Endodermal cell (in vitro differentiated cells): ENCODE data around the gene ZBTB8B. TPM values are rescaled to one million over a fixed set of nuclear protein-coding genes. Genes with fewer than 3 reads are reported as not detected.
"Not testable (repeated sequence)": the region's sequence is repeated elsewhere in the genome, so short reads cannot be mapped to it uniquely, and the experiment has no call there.

Experiments used
- DNase-seq: peaks from one replicate; pipeline ENCODE4 v3.0.0-alpha.2; 2017
- H3K27ac ChIP-seq: 2 replicates; pipeline ENCODE4 v1.5.1; 2013; ENCODE audit warnings: mild to moderate bottlenecking, low read depth, low read length, moderate library complexity
- H3K27me3 ChIP-seq: 2 replicates; pipeline ENCODE4 v1.6.1; 2013; ENCODE audit warnings: mild to moderate bottlenecking, low read length, moderate library complexity; ENCODE audit not compliant: insufficient read depth, control insufficient read depth, poor library complexity, severe bottlenecking
- H3K36me3 ChIP-seq: 2 replicates; pipeline ENCODE4 v1.7.0; 2013; ENCODE audit warnings: mild to moderate bottlenecking, low read length, moderate library complexity; ENCODE audit not compliant: control insufficient read depth, insufficient read depth
- H3K4me1 ChIP-seq: one replicate; pipeline ENCODE4 v1.7.0; 2013; ENCODE audit warnings: low read length; ENCODE audit not compliant: control insufficient read depth, insufficient read depth
- H3K4me3 ChIP-seq: 2 replicates; pipeline ENCODE4 v1.5.1; 2013; ENCODE audit warnings: mild to moderate bottlenecking, low read length, moderate library complexity
- H3K9ac ChIP-seq: 2 replicates; pipeline ENCODE4 v1.6.1; 2013; ENCODE audit warnings: mild to moderate bottlenecking, low read length, moderate library complexity; ENCODE audit not compliant: poor library complexity, severe bottlenecking; ENCODE audit errors: extremely low read depth
- H3K9me3 ChIP-seq: 2 replicates; pipeline ENCODE4 v1.6.1; 2013; ENCODE audit warnings: mild to moderate bottlenecking, low read length, moderate library complexity; ENCODE audit not compliant: control insufficient read depth
- H3K27ac Mint-ChIP-seq: 2 replicates; pipeline ENCODE4 v1.8.0; 2020; ENCODE audit warnings: mixed read lengths
- H3K27me3 Mint-ChIP-seq: 2 replicates; pipeline ENCODE4 v1.8.0; 2021; ENCODE audit warnings: mild to moderate bottlenecking, mixed read lengths; ENCODE audit not compliant: insufficient read depth
- H3K36me3 Mint-ChIP-seq: 2 replicates; pipeline ENCODE4 v1.8.0; 2020; ENCODE audit warnings: low read depth, mixed read lengths
- H3K4me1 Mint-ChIP-seq: 2 replicates; pipeline ENCODE4 v1.8.0; 2020; ENCODE audit warnings: mixed read lengths
- H3K4me3 Mint-ChIP-seq: 2 replicates; pipeline ENCODE4 v1.8.0; 2020; ENCODE audit warnings: mild to moderate bottlenecking, moderate library complexity, mixed read lengths
- H3K9me3 Mint-ChIP-seq: 2 replicates; pipeline ENCODE4 v1.8.0; 2020; ENCODE audit warnings: mild to moderate bottlenecking, mixed read lengths
- WGBS, 2 experiments: methylation state at CpG; one replicate each; pipeline versions ENCODE4 v1.1.5 to v1.1.7; 2013; ENCODE audit warnings: missing lambda C conversion rate in 2 of 2, mixed read lengths in 1 of 2; ENCODE audit not compliant: insufficient coverage in 1 of 2, insufficient read length in 1 of 2; 5-methylcytosine and 5-hydroxymethylcytosine counted together
- total RNA-seq, 2 donors: library from RNA; stranded (reverse); fragmentation: NEBNext Ultra II Directional in 1 of 2; extraction: Animal tissue kit (Norgen Biotek cat#: 25700) in 1 of 2; gene quantifications; 2 replicates in 1 of 2; 3 replicates in 1 of 2; pipeline ENCODE4 v1.2.1, GENCODE V29; 2021
- TF ChIP-seq, protein P1 (sequence below): fragments of 200-600 bp; sonication (generic); conservative IDR thresholded peaks from 2 replicates; pipeline ENCODE4 v1.5.0; 2021; ENCODE audit warnings: antibody characterized with exemption, mild to moderate bottlenecking

Gene ZBTB8B
- total RNA-seq, 2 donors from 2014 or later: 2.7 to 5.0 TPM

DNA sequence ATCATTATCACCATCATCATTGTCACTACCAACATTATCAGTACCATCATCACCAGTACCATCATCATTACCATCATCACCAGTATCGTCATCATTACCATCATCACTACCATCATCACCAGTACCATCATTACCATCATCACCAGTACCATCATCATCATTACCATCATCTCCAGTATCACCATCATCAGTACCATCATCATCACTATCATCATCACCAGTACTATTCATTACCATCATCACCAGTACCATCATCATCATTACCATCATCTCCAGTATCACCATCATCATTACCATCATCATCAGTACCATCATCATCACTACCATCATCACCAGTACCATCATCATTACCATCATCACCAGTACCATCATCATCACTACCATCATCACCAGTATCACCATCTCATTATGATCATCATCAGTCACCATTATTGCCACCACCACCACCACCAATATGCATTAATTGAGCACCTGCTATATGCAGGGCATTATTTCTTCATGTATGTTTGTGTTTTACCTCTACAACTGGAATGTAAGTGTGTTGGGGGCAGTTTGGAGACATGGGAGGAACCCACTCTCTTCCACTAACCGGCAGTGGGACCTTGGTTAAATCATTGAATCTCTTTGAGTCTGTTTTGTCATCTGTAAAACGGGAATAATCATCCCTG is 7.0 kb downstream of the ZBTB8B start:
- Histone ChIP-seq H3K27ac (no peak overlapping the region), H3K4me1 (no peaks in the 10 kb centered on the region), H3K4me3 (no peak overlapping the region), H3K9ac (no peak overlapping the region), H3K9me3 (no peaks in the 10 kb centered on the region), H3K36me3 (peaks cover 12% of the 10 kb centered on the region), H3K27me3 (no peaks in the 10 kb centered on the region)
- DNase-seq: no peak
- TF ChIP-seq, protein P1, sequence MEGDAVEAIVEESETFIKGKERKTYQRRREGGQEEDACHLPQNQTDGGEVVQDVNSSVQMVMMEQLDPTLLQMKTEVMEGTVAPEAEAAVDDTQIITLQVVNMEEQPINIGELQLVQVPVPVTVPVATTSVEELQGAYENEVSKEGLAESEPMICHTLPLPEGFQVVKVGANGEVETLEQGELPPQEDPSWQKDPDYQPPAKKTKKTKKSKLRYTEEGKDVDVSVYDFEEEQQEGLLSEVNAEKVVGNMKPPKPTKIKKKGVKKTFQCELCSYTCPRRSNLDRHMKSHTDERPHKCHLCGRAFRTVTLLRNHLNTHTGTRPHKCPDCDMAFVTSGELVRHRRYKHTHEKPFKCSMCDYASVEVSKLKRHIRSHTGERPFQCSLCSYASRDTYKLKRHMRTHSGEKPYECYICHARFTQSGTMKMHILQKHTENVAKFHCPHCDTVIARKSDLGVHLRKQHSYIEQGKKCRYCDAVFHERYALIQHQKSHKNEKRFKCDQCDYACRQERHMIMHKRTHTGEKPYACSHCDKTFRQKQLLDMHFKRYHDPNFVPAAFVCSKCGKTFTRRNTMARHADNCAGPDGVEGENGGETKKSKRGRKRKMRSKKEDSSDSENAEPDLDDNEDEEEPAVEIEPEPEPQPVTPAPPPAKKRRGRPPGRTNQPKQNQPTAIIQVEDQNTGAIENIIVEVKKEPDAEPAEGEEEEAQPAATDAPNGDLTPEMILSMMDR: no peak
- Mint-ChIP-seq H3K9me3 (no peaks in the 10 kb centered on the region), H3K36me3 (peaks cover 5% of the 10 kb centered on the region), H3K27ac (no peak overlapping the region), H3K27me3 (no peaks in the 10 kb centered on the region), H3K4me1 (no peaks in the 10 kb centered on the region), H3K4me3 (no peak overlapping the region)
- 87 to 100% methylated on average over 1 to 3 of the region's 3 CpGs for WGBS, 2 experiments

GRCh38 chr1:32472966-32473365 is 8.1 kb downstream of the ZBTB8B start:
- not testable (repeated sequence) for H3K27me3 ChIP-seq, H3K9me3 Mint-ChIP-seq, H3K4me3 Mint-ChIP-seq, DNase-seq, H3K4me1 ChIP-seq, H3K9me3 ChIP-seq, H3K9ac ChIP-seq, H3K27ac Mint-ChIP-seq, H3K4me1 Mint-ChIP-seq, H3K36me3 Mint-ChIP-seq, H3K27me3 Mint-ChIP-seq, H3K4me3 ChIP-seq, H3K27ac ChIP-seq
- peaks cover 12% of the 10 kb centered on the region for H3K36me3 ChIP-seq
- 75 to 94% methylated on average over 1 to 10 of the region's 11 CpGs for WGBS, 2 experiments

GRCh38 chr1:32474954-32475353 is 10.1 kb downstream of the ZBTB8B start:
- Histone ChIP-seq H3K36me3 (peaks cover 12% of the 10 kb centered on the region), H3K27me3 (no peaks in the 10 kb centered on the region), H3K27ac (no peak overlapping the region), H3K9me3 (no peaks in the 10 kb centered on the region), H3K4me3 (no peak overlapping the region), H3K9ac (no peak overlapping the region), H3K4me1 (peaks cover under 1% of the 10 kb centered on the region)
- no peaks in the 10 kb centered on the region for H3K27me3 Mint-ChIP-seq
- peaks cover 2% of the 10 kb centered on the region for H3K4me1 Mint-ChIP-seq
- H3K4me3 Mint-ChIP-seq: no peak overlapping the region
- 93 to 100% methylated on average over 4 of the region's 4 CpGs for WGBS, 2 experiments
- no peak for DNase-seq
- no peaks in the 10 kb centered on the region for H3K9me3 Mint-ChIP-seq
- no peak overlapping the region for H3K27ac Mint-ChIP-seq
- TF ChIP-seq, protein P1: no peak
- H3K36me3 Mint-ChIP-seq: peaks cover 5% of the 10 kb centered on the region

DNA sequence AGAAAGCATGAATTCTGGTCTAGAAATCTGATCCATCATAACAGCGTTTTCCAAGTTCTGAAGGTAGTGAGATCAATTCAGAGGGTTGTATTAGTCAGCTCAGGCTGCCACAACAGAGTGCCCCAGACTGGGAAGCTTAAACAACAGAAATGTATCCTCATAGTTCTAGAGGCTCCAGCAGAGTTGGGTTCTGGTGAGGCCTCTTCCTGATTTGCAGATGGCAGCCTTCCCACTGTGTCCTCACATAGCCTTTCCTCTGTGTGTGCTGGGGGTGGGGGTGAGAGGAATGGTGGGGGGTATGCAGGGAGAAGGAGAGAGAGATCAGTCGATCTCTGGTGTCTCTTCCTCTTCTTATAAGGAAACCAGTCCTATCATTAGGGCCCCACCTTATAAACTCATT is 15.1 kb downstream of the ZBTB8B start:
- WGBS, 2 experiments: 83 to 94% methylated on average over 1 of the region's 2 CpGs
- H3K27me3 ChIP-seq: no peaks in the 10 kb centered on the region
- H3K36me3 ChIP-seq: peaks cover 13% of the 10 kb centered on the region
- Mint-ChIP-seq H3K4me1 (peaks cover 15% of the 10 kb centered on the region), H3K36me3 (peaks cover 11% of the 10 kb centered on the region), H3K27ac (no peak overlapping the region), H3K27me3 (no peaks in the 10 kb centered on the region), H3K4me3 (no peak overlapping the region), H3K9me3 (no peaks in the 10 kb centered on the region)
- TF ChIP-seq, protein P1: no peak
- no peak overlapping the region for H3K4me3 ChIP-seq
- DNase-seq: no peak
- H3K27ac ChIP-seq: no peak overlapping the region
- H3K9ac ChIP-seq: no peak overlapping the region
- H3K4me1 ChIP-seq: peaks cover 15% of the 10 kb centered on the region
- H3K9me3 ChIP-seq: peaks cover 9% of the 10 kb centered on the region
